GM19035 (cell line): Measurements from ENCODE around the gene FRMD4A.
"Not testable (repeated sequence)": the region's sequence is repeated elsewhere in the genome, so short reads cannot be mapped to it uniquely, and the experiment has no call there.

ENCODE experiments used
- ATAC-seq: cut with Tn5 transposase; IDR thresholded peaks from one replicate; pipeline ENCODE4 v1.9.1; 2021; ENCODE audit not compliant: unreplicated experiment

FRMD4A gene

DNA sequence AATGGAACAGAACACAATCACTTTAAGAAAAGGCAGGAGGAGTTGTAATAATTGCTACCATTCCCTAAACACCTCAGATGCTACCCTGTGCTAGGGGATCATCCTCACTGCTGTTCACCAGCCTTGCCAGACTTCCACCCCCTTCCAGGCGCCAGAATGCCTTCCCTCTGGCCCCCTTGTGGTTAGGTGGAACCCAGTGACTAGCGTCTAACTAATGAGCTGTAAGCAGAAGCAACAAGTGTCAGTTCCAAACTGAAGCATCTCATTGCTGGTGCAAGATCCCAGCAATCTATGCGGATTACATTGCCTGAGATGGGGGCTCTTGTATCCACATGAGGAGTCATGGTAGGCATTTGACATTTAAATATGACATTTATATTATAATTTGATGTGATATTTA lies 86.6 kb downstream of the FRMD4A start:
- no peak for ATAC-seq

DNA sequence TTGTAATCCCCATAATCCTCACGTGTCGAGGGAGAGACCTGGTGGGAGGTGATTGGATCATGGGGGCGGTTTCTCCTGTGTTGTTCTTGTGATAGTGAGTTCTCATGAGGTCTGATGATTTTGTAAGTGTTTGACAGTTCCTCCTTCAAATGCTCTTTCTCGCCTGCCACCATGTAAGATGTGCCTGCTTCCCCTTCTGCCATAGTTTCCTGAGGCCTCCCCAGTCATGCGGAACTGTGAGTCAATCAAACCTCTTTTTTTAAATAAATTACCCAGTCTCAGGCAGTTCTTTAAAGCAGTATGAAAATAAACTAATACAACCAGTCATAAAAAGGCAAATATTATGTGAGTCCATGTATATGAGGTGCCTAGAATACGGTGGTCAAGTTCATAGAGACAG lies 87.5 kb downstream of the FRMD4A start:
- no peak for ATAC-seq

GRCh38 chr10:14241196-14241595 lies 89.5 kb downstream of the FRMD4A start:
- ATAC-seq = no peak

DNA sequence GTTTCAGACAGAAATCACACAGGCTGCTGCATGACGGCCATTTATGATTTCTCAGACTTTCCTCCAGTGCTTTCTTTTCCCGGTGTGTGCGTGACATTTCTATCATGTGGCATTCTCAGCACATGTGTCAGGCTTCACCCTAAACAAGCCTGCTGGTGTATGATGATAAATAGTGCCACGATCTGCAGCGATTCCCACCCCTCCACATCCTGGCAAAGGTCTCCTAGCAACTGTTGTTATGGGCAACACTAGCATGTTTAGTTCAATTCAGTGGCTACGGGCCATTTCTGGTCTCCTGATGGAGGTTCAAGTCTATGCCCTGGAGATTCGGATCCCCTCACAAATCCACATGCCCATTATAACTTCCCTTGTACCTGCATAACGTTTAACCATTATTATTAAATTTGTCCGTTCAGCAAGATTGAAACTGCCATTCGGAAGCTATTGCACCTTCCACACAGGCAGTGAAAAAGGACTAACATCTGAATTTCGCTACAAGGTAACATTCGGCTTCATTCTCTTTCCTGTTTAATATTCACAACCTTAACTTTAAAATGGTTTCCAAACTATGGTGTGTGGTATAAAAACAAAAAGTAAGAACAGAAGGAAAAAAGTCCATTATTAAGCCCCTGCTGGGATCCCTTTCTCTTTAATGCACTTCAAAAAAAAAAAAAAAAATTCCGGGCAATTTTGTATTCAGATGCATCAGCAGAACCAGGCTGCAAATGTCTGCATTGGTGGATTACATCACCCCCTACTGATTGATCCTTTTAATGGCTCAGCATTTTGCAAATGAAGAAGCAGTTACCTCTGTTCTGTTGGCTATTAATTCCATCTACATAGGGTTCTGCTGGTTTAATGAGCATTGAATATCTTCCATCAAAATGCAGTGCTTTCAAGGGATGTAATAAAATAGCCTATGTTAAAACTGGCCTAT lies 90.2 kb downstream of the FRMD4A start:
- no peak for ATAC-seq

GRCh38 chr10:14238659-14239058 lies 92.1 kb downstream of the FRMD4A start:
- ATAC-seq = not testable (repeated sequence)

- ATAC-seq = no peak
Measured at GRCh38 chr10:14236341-14236740, 94.4 kb downstream of the FRMD4A start.

GRCh38 chr10:14235566-14236195 lies 95.0 kb downstream of the FRMD4A start:
- ATAC-seq = no peak

- ATAC-seq = no peak
Measured at GRCh38 chr10:14233566-14233965, 97.2 kb downstream of the FRMD4A start.

DNA sequence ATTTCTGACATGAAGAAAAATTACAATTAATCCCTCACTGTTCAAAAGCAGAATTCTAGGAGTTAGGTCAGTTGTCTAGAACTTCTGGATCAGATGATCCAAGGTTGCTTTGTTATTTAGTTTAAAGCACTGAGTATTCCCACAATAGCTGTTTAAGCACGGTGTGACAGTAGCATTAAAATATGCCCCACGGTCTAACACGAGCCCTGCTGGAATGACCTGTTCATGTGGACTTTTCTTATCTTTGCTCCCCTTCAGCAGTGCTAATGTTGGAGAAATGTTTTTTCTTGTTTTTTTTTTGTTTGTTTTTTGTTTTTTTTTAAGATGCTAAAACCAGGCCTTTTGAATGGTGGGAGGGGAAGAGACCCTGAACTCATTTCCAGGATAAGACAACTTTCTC lies 101.9 kb downstream of the FRMD4A start:
- ATAC-seq = not testable (repeated sequence)

DNA sequence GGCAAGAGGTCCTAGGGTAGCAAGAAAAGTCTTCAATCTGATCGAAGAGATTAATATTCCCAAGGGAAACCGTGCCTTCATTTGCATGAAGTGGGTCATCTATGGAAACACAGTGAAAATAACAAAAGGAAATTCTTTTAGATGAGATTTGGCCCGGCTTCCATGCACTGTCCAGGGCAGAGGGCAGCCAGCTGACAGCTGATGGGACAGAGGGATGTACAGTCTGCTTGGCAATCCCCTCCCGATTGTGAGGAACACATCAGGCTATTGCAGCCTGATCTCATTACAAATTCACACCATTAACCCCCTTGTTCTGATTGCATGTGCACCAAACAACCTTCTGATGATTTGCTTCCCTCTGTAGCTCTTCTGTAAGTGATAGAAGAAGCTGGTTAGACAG lies 105.3 kb downstream of the FRMD4A start:
- ATAC-seq = no peak

GRCh38 chr10:14220026-14220425 lies 110.7 kb downstream of the FRMD4A start:
- ATAC-seq = no peak

DNA sequence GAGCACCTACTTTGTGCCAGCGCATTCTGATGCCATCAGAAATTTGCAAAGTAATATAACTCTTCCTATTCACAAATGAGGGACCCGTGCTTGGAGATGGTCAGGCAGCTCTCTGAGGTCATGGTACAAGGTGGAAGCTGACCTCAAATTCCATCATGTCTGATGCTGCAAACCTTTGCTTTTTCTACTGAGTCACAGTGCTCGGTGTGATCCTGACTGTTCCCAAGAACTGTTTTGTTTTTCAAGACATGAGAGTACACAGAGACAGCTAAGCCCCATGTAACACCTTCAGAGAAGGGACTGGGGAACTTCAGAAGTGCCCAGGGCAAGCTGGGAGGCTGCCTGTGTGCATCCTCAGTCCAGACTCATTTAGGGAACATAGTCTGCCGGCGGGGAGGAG lies 111.3 kb downstream of the FRMD4A start:
- no peak for ATAC-seq

DNA sequence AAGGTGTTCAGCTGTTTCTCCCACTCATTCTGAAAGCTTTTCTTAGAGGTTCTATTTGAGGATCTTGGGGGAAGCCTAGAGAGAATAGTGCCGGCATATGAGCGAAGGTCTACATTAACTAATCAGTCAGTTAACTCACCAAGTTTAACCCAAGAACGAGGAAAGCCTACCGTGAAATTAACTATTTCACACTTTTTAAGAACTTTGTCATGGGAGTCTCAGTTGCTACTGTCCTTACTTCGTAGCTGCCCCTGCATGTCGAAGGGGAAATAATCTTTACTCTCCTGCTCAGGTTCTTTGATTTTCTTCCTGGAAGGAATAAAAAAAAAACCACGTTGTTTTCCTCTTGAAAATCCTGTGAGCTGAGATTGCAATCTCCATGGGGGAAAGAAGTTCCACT lies 115.1 kb downstream of the FRMD4A start:
- no peak for ATAC-seq

DNA sequence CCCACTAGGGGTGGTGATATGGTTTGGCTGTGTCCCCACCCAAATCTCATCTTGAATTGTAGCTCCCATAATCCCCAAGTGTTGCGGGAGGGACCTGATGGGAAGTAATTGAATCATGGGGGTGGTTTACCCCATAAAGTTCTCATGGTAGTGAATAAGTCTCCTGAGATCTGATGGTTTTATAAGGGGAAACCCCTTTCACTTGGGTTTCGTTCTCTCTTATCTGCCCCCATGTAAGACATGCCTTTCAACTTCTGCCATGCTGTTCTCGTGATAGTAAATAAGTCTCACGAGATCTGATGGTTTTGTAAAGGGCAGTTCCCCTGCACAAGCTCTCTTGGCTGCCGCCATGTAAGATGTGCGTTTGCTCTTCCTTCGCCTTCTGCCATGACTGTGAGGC lies 117.0 kb downstream of the FRMD4A start:
- ATAC-seq = not testable (repeated sequence)

DNA sequence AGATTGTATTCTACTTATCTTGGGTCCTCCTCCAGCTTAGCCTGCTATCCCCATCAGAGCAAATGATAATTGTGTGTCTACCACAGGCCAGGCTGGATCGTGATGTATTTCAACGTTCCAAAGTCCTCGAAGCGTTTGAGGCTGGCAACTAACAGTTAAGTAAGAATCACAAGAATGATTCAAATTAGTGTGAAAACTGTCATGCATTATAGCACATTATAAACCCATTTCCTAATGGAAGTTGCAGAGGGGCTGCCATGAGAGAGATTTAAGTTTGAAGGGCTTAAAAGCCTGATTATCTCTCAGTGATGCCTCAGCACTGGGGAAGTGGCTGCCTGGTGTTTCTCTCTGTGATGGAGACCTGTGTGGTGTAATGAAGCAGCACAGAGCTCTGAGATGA lies 119.1 kb downstream of the FRMD4A start:
- ATAC-seq = no peak

DNA sequence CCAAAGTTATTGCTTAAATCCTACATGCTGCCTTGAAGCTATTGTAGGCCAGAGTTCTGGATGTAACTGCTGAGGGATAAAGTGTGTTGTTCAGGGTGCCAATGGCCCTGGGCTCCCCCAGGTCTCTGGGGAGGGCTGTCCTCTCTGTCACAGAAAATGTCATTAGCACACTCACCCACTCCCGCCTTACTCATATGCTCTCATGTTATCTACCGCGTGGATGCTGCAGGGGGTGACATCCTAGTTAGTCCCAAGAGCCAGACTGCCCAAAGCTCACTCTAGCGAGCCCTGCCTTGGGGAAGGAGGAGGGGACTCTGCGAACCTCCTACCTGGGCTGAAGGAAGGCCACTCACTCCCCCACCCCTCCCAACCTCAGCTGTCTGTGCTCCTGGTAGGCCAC lies 122.5 kb downstream of the FRMD4A start:
- no peak for ATAC-seq

- no peak for ATAC-seq
Measured at GRCh38 chr10:14205233-14205632, 125.5 kb downstream of the FRMD4A start.

- ATAC-seq = no peak
Measured at GRCh38 chr10:14200698-14201544, 129.8 kb downstream of the FRMD4A start.

GRCh38 chr10:14199098-14199497 lies 131.6 kb downstream of the FRMD4A start:
- ATAC-seq = not testable (repeated sequence)

GRCh38 chr10:14198078-14198477 lies 132.6 kb downstream of the FRMD4A start:
- ATAC-seq = no peak

DNA sequence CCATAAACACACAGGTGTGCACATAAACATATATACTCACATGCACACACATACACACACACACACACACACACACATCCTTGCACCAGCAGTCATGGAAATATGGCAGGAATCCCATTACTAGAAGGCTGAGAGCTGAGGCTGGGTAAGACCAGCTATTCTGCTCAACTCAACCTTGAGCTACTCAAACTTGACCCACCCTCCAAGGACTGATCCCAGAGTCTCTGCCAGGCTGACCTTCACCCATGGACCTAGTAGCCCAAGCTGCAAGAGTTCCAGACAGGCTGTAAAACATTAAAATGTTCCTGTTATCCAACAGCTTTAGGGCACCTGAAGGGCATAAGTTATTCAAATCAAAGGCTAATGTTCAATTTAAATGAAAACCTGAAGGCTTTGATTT lies 134.6 kb downstream of the FRMD4A start:
- no peak for ATAC-seq
